SK-N-SH (cell line): ENCODE results near the gene RBM14.
A peak's percentile ranks its signal among the peaks of the same experiment; 100 is the strongest.

Source experiments
- EZH2phosphoT487 ChIP-seq: fragments of 200-600 bp; sonication (generic); IDR thresholded peaks from 2 replicates; pipeline ENCODE4 v1.6.1; 2017; ENCODE audit warnings: low read depth, mixed run types, mild to moderate bottlenecking, antibody characterized with exemption, moderate library complexity, borderline replicate concordance
- POLR2AphosphoS5 ChIP-seq: IDR thresholded peaks from 2 replicates; pipeline ENCODE4 v1.6.1; 2012; ENCODE audit warnings: low read depth, low read length
- TF ChIP-seq, protein P1 (sequence below): fragments of 200-600 bp; sonication (generic); IDR thresholded peaks from 2 replicates; pipeline ENCODE4 v1.6.1; 2017; ENCODE audit warnings: antibody characterized with exemption, mild to moderate bottlenecking, moderate library complexity

DNA sequence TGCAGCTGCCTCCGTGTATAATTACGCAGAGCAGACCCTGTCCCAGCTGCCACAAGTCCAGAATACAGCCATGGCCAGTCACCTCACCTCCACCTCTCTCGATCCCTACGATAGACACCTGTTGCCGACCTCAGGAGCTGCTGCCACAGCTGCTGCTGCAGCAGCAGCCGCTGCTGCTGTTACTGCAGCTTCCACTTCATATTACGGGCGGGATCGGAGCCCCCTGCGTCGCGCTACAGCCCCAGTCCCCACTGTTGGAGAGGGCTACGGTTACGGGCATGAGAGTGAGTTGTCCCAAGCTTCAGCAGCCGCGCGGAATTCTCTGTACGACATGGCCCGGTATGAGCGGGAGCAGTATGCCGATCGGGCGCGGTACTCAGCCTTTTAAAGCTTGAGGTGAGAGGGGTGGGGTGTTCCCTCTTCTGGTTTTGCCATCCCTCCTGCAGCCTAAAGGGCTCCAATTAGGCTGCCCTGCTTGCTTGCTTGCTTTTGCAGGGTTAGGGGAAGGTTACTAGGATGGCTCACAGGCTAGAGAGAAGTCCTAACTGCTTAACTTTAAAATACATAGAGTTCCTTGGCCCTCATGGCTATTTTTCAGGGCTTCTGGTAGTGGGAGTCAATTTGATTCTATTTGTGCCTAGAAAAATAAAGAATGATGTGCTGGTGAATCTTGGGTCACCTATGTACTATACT lies 27.5 kb downstream of the RBM14 start:
- TF ChIP-seq, protein P1, sequence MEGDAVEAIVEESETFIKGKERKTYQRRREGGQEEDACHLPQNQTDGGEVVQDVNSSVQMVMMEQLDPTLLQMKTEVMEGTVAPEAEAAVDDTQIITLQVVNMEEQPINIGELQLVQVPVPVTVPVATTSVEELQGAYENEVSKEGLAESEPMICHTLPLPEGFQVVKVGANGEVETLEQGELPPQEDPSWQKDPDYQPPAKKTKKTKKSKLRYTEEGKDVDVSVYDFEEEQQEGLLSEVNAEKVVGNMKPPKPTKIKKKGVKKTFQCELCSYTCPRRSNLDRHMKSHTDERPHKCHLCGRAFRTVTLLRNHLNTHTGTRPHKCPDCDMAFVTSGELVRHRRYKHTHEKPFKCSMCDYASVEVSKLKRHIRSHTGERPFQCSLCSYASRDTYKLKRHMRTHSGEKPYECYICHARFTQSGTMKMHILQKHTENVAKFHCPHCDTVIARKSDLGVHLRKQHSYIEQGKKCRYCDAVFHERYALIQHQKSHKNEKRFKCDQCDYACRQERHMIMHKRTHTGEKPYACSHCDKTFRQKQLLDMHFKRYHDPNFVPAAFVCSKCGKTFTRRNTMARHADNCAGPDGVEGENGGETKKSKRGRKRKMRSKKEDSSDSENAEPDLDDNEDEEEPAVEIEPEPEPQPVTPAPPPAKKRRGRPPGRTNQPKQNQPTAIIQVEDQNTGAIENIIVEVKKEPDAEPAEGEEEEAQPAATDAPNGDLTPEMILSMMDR = no peak
- TF ChIP-seq POLR2AphosphoS5 = 0 out of 2 replicates have a peak, but pooled peaks have one; percentile 24
- no peak for TF ChIP-seq EZH2phosphoT487
